ENCODE data around the gene MICU2.

Gene MICU2

GRCh38 chr13:21550918-21551317 is 53.1 kb downstream of the MICU2 start:
- no peak for DNase-seq (ENCODE audit: low spot score)
- in situ Hi-C loops (cut with MboI; ENCODE audit: low pct_unique_long_range_greater_than_20kb, low sequenced_read_pairs, unreplicated experiment): no loop called here
- TF ChIP-seq, protein P1, sequence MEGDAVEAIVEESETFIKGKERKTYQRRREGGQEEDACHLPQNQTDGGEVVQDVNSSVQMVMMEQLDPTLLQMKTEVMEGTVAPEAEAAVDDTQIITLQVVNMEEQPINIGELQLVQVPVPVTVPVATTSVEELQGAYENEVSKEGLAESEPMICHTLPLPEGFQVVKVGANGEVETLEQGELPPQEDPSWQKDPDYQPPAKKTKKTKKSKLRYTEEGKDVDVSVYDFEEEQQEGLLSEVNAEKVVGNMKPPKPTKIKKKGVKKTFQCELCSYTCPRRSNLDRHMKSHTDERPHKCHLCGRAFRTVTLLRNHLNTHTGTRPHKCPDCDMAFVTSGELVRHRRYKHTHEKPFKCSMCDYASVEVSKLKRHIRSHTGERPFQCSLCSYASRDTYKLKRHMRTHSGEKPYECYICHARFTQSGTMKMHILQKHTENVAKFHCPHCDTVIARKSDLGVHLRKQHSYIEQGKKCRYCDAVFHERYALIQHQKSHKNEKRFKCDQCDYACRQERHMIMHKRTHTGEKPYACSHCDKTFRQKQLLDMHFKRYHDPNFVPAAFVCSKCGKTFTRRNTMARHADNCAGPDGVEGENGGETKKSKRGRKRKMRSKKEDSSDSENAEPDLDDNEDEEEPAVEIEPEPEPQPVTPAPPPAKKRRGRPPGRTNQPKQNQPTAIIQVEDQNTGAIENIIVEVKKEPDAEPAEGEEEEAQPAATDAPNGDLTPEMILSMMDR (IDR thresholded peaks at IDR 0.05; ENCODE audit: extremely low read depth, insufficient read depth, missing control alignments): no peak

- in situ Hi-C loops (cut with MboI; ENCODE audit: low pct_unique_long_range_greater_than_20kb, low sequenced_read_pairs, unreplicated experiment): no loop called here
- TF ChIP-seq, protein P1 (IDR thresholded peaks at IDR 0.05; ENCODE audit: extremely low read depth, insufficient read depth, missing control alignments): no peak
Measured at GRCh38 chr13:21549633-21550032, 54.3 kb downstream of the MICU2 start.

DNA sequence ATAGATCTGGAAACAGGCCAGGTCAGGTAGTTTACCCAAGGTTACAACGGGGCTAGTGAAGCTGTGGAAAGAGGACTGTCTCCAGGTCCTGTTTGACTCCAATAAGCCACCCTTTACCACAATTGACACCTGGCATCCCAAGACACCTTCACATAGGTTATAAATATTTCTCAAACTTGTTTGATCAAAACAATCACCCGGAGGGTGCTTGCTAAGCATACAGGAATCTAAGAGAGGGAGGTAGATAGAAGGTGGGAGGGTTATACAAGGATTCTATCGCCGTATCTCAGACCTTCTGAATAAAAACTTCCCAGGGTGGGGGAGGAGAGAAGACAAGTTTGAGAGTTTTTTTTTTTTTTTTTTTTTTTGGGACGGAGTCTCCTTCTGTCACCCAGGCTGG is 55.4 kb downstream of the MICU2 start:
- in situ Hi-C loops (cut with MboI; ENCODE audit: low pct_unique_long_range_greater_than_20kb, low sequenced_read_pairs, unreplicated experiment): no loop called here
- TF ChIP-seq, protein P1 (IDR thresholded peaks at IDR 0.05; ENCODE audit: extremely low read depth, insufficient read depth, missing control alignments): no peak
- DNase-seq (ENCODE audit: low spot score): no peak

More at GRCh38 chr13:21549633-21550032, 54.3 kb downstream of the MICU2 start:
- DNase-seq (ENCODE audit: low spot score): no peak

DNA sequence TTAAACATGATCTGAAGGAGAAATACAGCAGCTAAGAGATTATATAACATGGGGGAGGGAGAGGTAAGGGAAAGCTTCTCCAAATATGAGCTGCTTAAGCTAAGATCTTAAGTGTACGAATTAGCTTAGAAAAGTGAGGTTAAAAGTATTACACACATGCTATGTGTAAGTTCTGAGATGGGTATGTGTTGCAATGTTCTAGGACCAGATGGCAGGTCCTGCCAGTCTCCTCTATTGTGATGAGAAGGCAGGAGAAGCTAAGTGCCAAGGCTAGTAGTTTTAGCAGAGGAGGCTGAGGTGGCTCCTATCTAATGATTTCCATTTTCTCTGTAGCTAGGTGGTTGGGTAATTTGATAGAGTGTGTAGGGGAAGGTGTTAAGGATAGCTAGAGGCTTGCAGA is 57.6 kb downstream of the MICU2 start:
- TF ChIP-seq, protein P1 (IDR thresholded peaks at IDR 0.05; ENCODE audit: extremely low read depth, insufficient read depth, missing control alignments): no peak
- in situ Hi-C loops (cut with MboI; ENCODE audit: low pct_unique_long_range_greater_than_20kb, low sequenced_read_pairs, unreplicated experiment): no loop called here
- no peak for DNase-seq (ENCODE audit: low spot score)

DNA sequence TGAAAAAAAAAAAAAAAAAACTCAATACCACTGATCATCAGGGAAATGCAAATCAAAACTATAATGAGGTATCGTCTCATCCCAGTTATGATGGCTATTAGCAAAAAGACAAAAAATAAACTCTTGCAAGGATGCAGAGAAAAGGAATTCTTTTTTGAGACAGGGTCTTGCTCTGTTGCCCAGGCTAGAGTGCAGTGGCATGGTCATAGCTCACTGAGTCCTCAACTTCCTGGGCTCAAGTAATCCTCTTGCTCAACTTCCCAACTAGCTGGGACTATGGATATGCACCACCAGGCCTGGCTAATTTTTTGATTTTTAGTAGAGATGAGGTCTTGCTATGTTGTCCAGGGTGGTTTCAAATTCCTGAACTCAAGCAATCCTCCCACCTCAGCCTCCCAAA is 59.5 kb downstream of the MICU2 start:
- TF ChIP-seq, protein P1 (IDR thresholded peaks at IDR 0.05; ENCODE audit: extremely low read depth, insufficient read depth, missing control alignments): no peak
- no peak for DNase-seq (ENCODE audit: low spot score)
- in situ Hi-C loops (cut with MboI; ENCODE audit: low pct_unique_long_range_greater_than_20kb, low sequenced_read_pairs, unreplicated experiment): no loop called here

- in situ Hi-C loops (cut with MboI; ENCODE audit: low pct_unique_long_range_greater_than_20kb, low sequenced_read_pairs, unreplicated experiment): no loop called here
- TF ChIP-seq, protein P1 (IDR thresholded peaks at IDR 0.05; ENCODE audit: extremely low read depth, insufficient read depth, missing control alignments): no peak
- DNase-seq (ENCODE audit: low spot score): no peak
Measured at GRCh38 chr13:21542563-21542962, 61.4 kb downstream of the MICU2 start.

DNA sequence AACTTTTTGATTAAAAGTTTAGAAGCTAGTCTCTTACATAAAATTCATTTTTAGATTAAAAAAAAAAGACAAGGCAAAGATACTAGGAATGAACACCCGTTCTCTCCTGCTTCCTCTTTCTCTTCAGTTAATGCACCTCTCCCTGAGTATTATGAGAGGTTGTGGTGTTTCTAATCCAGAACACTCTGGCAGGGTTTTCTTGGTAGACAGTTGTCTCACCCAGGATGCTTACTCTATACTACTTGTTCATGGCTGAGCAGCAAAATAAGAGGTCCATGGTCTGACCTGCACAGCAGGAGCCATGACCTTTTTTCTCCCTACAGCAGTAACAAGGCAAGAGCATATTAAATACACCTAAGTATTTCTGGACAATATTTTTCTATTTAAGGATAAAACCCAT is 62.0 kb downstream of the MICU2 start:
- TF ChIP-seq, protein P1 (IDR thresholded peaks at IDR 0.05; ENCODE audit: extremely low read depth, insufficient read depth, missing control alignments): no peak
- in situ Hi-C loops (cut with MboI; ENCODE audit: low pct_unique_long_range_greater_than_20kb, low sequenced_read_pairs, unreplicated experiment): no loop called here
- DNase-seq (ENCODE audit: low spot score): no peak

Data from GM13977 (cell line).